Left lung (tissue), 10 donors: ENCODE data around the gene PLXNA2. TPM values are rescaled to one million over a fixed set of nuclear protein-coding genes. Genes with fewer than 3 reads are reported as not detected.

Experiments used
- ATAC-seq: fragments of 200-7000 bp; cut with Tn5 transposase; one replicate; pipeline ENCODE4 v1.9.1; 2020; ENCODE audit warnings: moderate library complexity
- DNase-seq, 4 donors: peaks; one replicate each; pipeline ENCODE4 v3.0.0-alpha.2; 2013 to 2020
- H3K27ac ChIP-seq, 2 donors: fragments of 200-600 bp; sonication (generic) in 1 of 2; one replicate each; pipeline versions ENCODE4 v1.5.0 to v1.8.0; 2020 to 2021
- H3K27me3 ChIP-seq, 2 donors: fragments of 200-600 bp; sonication (generic) in 1 of 2; one replicate each; pipeline versions ENCODE4 v1.5.0 to v1.8.0; 2020 to 2021
- H3K36me3 ChIP-seq, 2 donors: fragments of 200-600 bp; sonication (generic) in 1 of 2; one replicate each; pipeline versions ENCODE4 v1.5.0 to v1.8.0; 2020 to 2021
- H3K4me1 ChIP-seq, 2 donors: fragments of 200-600 bp; one replicate each; pipeline ENCODE4 v1.8.0; 2021
- H3K4me3 ChIP-seq, 2 donors: fragments of 200-600 bp; sonication (generic) in 1 of 2; one replicate each; pipeline versions ENCODE4 v1.5.0 to v1.8.0; 2020 to 2021; ENCODE audit warnings: mild to moderate bottlenecking in 1 of 2
- H3K9me3 ChIP-seq, 2 donors: fragments of 200-600 bp; sonication (generic) in 1 of 2; one replicate each; pipeline versions ENCODE4 v1.5.0 to v1.8.0; 2020 to 2021
- CTCF ChIP-seq, 2 donors: fragments of 200-600 bp; sonication (generic) in 1 of 2; IDR thresholded peaks; one replicate each; pipeline versions ENCODE4 v1.5.0 to v1.8.0; 2021; ENCODE audit warnings: antibody characterized with exemption in 2 of 2
- intact Hi-C, 2 donors: fragments of 100-400 bp; cut with DNase I; formaldehyde crosslinking; loops; one replicate each; pipeline versions ENCODE4 v1.11.2 to v1.14.2; 2022
- polyA plus RNA-seq, 6 donors: library from polyadenylated mRNA; unstranded; fragments of 120-200 nt; gene quantifications; one replicate each; pipeline ENCODE4 v1.2.1, GENCODE V29; 2013; ENCODE audit not compliant: insufficient read length in 6 of 6
- total RNA-seq, 2 donors: library from RNA; stranded (reverse); fragmentation: NEBNext Ultra II Directional; extraction: Animal tissue kit (Norgen Biotek cat#: 25700); gene quantifications; one replicate each; pipeline ENCODE4 v1.2.1, GENCODE V29; 2021
- donor health status: DM: no; HTN: yes; CAD: no.
- donor health status: DM: no; HTN: no; CAD: no.

Gene PLXNA2
- total and polyA plus RNA-seq, 8 donors = 21.4 to 92.8 (median 34.0) TPM

- no peaks in the 10 kb centered on the region for H3K4me1 ChIP-seq
- TF ChIP-seq CTCF (IDR thresholded peaks at IDR 0.05) = no peak
These were observed 253.7 kb downstream of the PLXNA2 start for GRCh38 chr1:207990455-207990854.

GRCh38 chr1:207988326-207989165, 255.6 kb downstream of the PLXNA2 start:
- no peak for TF ChIP-seq CTCF (IDR thresholded peaks at IDR 0.05)
- no peaks in the 10 kb centered on the region for H3K36me3 ChIP-seq
- no peaks in the 10 kb centered on the region for H3K9me3 ChIP-seq
- no peak overlapping the region for H3K4me3 ChIP-seq
- H3K27me3 ChIP-seq = no peaks in the 10 kb centered on the region
- H3K27ac ChIP-seq = no peak overlapping the region
- ATAC-seq (no peak), DNase-seq (no peak)
- no peaks in the 10 kb centered on the region for H3K4me1 ChIP-seq
- intact Hi-C loops = no loop called here

More at GRCh38 chr1:207990455-207990854, 253.7 kb downstream of the PLXNA2 start:
- H3K27ac ChIP-seq = no peak overlapping the region
- ATAC-seq (no peak), DNase-seq (no peak)
- no peaks in the 10 kb centered on the region for H3K27me3 ChIP-seq
- H3K36me3 ChIP-seq = no peaks in the 10 kb centered on the region
- no peak overlapping the region for H3K4me3 ChIP-seq
- intact Hi-C loops = no loop called here
- no peaks in the 10 kb centered on the region for H3K9me3 ChIP-seq

GRCh38 chr1:207987164-207987563, 257.0 kb downstream of the PLXNA2 start:
- Histone ChIP-seq H3K4me1 (no peaks in the 10 kb centered on the region), H3K27ac (no peak overlapping the region), H3K4me3 (no peak overlapping the region), H3K36me3 (no peaks in the 10 kb centered on the region), H3K27me3 (no peaks in the 10 kb centered on the region), H3K9me3 (no peaks in the 10 kb centered on the region)
- ATAC-seq (peak; percentile 53), DNase-seq (no peak)
- intact Hi-C loops = no loop called here
- TF ChIP-seq CTCF (IDR thresholded peaks at IDR 0.05) = no peak

- Histone ChIP-seq H3K4me1 (no peaks in the 10 kb centered on the region), H3K27ac (no peak overlapping the region), H3K4me3 (no peak overlapping the region), H3K27me3 (no peaks in the 10 kb centered on the region), H3K36me3 (no peaks in the 10 kb centered on the region), H3K9me3 (no peaks in the 10 kb centered on the region)
- ATAC-seq (no peak), DNase-seq (no peak)
- intact Hi-C loops = no loop called here
- TF ChIP-seq CTCF (IDR thresholded peaks at IDR 0.05) = no peak
These were observed 258.2 kb downstream of the PLXNA2 start for GRCh38 chr1:207985996-207986395.

GRCh38 chr1:207984831-207985572, 259.2 kb downstream of the PLXNA2 start:
- TF ChIP-seq CTCF (IDR thresholded peaks at IDR 0.05) = no peak
- ATAC-seq (no peak), DNase-seq (no peak)
- Histone ChIP-seq H3K9me3 (no peaks in the 10 kb centered on the region), H3K4me1 (no peaks in the 10 kb centered on the region), H3K36me3 (no peaks in the 10 kb centered on the region), H3K27ac (no peak overlapping the region), H3K4me3 (no peak overlapping the region), H3K27me3 (no peaks in the 10 kb centered on the region)
- intact Hi-C loops = no loop called here
